Colonic mucosa (tissue), 4 donors: ENCODE data around the gene NABP2. TPM values are rescaled to one million over a fixed set of nuclear protein-coding genes. Genes with fewer than 3 reads are reported as not detected.
A peak's percentile ranks its signal among the peaks of the same experiment; 100 is the strongest.
"Not testable (repeated sequence)": the region's sequence is repeated elsewhere in the genome, so short reads cannot be mapped to it uniquely, and the experiment has no call there.

Source experiments
- DNase-seq: peaks from one replicate; pipeline ENCODE4 v3.0.0-alpha.2; 2020
- H3K27ac ChIP-seq: fragments of 200-600 bp; one replicate; pipeline ENCODE4 v1.8.0; 2021
- H3K27me3 ChIP-seq: fragments of 200-600 bp; one replicate; pipeline ENCODE4 v1.8.0; 2021
- H3K36me3 ChIP-seq: fragments of 200-600 bp; one replicate; pipeline ENCODE4 v1.8.0; 2021
- H3K4me1 ChIP-seq: fragments of 200-600 bp; one replicate; pipeline ENCODE4 v1.8.0; 2021; ENCODE audit warnings: mild to moderate bottlenecking
- H3K4me3 ChIP-seq: fragments of 200-600 bp; one replicate; pipeline ENCODE4 v1.8.0; 2021
- H3K9ac ChIP-seq, 2 donors: one replicate each; pipeline ENCODE4 v1.7.0; 2013; ENCODE audit warnings: control low read depth in 2 of 2, low read depth in 2 of 2, low read length in 2 of 2
- H3K9me3 ChIP-seq: fragments of 200-600 bp; one replicate; pipeline ENCODE4 v1.8.0; 2021
- CTCF ChIP-seq: fragments of 200-600 bp; IDR thresholded peaks from one replicate; pipeline ENCODE4 v1.8.0; 2022; ENCODE audit warnings: antibody characterized with exemption, mild to moderate bottlenecking
- intact Hi-C: fragments of 100-400 bp; cut with DNase I; formaldehyde crosslinking; loops from one replicate; pipeline ENCODE4 v1.14.1; 2022
- total RNA-seq, 2 donors: library from RNA; stranded (reverse); fragmentation: NEBNext Ultra II Directional in 1 of 2; extraction: Animal tissue kit (Norgen Biotek cat#: 25700) in 1 of 2; gene quantifications; one replicate each; pipeline ENCODE4 v1.2.1, GENCODE V29; 2021
- donor health status: healthy.
- donor health status: DM: no; HTN: no; CAD: no.
- donor health status: DM: no; HTN: no; CAD: no.

The NABP2 gene
- total RNA-seq, 2 donors from 2014 or later: 30.3 to 68.4 TPM

- H3K36me3 ChIP-seq: no peaks in the 10 kb centered on the region
- no peak overlapping the region for H3K27ac ChIP-seq
- TF ChIP-seq CTCF: no peak
- no peaks in the 10 kb centered on the region for H3K27me3 ChIP-seq
- no peaks in the 10 kb centered on the region for H3K9me3 ChIP-seq
- DNase-seq: no peak
- no peak overlapping the region for H3K9ac ChIP-seq
- H3K4me1 ChIP-seq: peaks cover 5% of the 10 kb centered on the region
- intact Hi-C loops: no loop called here
- H3K4me3 ChIP-seq: no peak overlapping the region
Observed at GRCh38 chr12:56260380-56260779, 36.2 kb downstream of the NABP2 start.

- no peak for TF ChIP-seq CTCF
- no peaks in the 10 kb centered on the region for H3K36me3 ChIP-seq
- H3K27ac ChIP-seq: no peak overlapping the region
- no peaks in the 10 kb centered on the region for H3K9me3 ChIP-seq
- no peak overlapping the region for H3K9ac ChIP-seq
- no peak overlapping the region for H3K4me3 ChIP-seq
- peaks cover 5% of the 10 kb centered on the region for H3K4me1 ChIP-seq
- H3K27me3 ChIP-seq: no peaks in the 10 kb centered on the region
- intact Hi-C loops: no loop called here
- DNase-seq: no peak
Observed at GRCh38 chr12:56260921-56261320, 36.8 kb downstream of the NABP2 start.

GRCh38 chr12:56261503-56262232 lies 37.5 kb downstream of the NABP2 start:
- no peak overlapping the region for H3K27ac ChIP-seq

GRCh38 chr12:56262955-56263354 lies 38.8 kb downstream of the NABP2 start:
- H3K27me3 ChIP-seq, H3K4me1 ChIP-seq, H3K4me3 ChIP-seq, DNase-seq, H3K9me3 ChIP-seq, H3K36me3 ChIP-seq, intact Hi-C loops, H3K27ac ChIP-seq, H3K9ac ChIP-seq: not testable (repeated sequence)

More at GRCh38 chr12:56261503-56262232, 37.5 kb downstream of the NABP2 start:
- no peak for DNase-seq
- no peaks in the 10 kb centered on the region for H3K27me3 ChIP-seq
- TF ChIP-seq CTCF: no peak
- intact Hi-C loops: no loop called here
- no peak overlapping the region for H3K9ac ChIP-seq
- no peaks in the 10 kb centered on the region for H3K36me3 ChIP-seq
- H3K4me1 ChIP-seq: peaks cover 5% of the 10 kb centered on the region
- H3K9me3 ChIP-seq: no peaks in the 10 kb centered on the region
- H3K4me3 ChIP-seq: no peak overlapping the region

- H3K9me3 ChIP-seq, H3K36me3 ChIP-seq, H3K4me1 ChIP-seq, intact Hi-C loops, H3K27me3 ChIP-seq: not testable (repeated sequence)
- Histone ChIP-seq H3K4me3 (peak overlapping the region; percentile 75), H3K9ac (peak overlapping the region; percentile 74 to 91), H3K27ac (peak overlapping the region; percentile 95)
- peak; percentile 35 for DNase-seq
Observed at GRCh38 chr12:56266068-56266692, 42.0 kb downstream of the NABP2 start.

GRCh38 chr12:56266693-56267442 lies 42.7 kb downstream of the NABP2 start, which contains the start of gene COQ10A:
COQ10A (plus strand) TSS chr12:56266942; CDS start chr12:56267119, 177 bp downstream.
- Histone ChIP-seq H3K9me3 (no peaks in the 10 kb centered on the region), H3K9ac (peak within 1 kb of the TSS; percentile 74 to 91)

More at GRCh38 chr12:56266693-56267442, 42.7 kb downstream of the NABP2 start, which contains the start of gene COQ10A:
- peak within 1 kb of the TSS; percentile 95 for H3K27ac ChIP-seq
- TF ChIP-seq CTCF: peak; percentile 65
- peak; percentile 93 for DNase-seq
- no peaks in the 10 kb centered on the region for H3K4me1 ChIP-seq
- intact Hi-C loops: no loop called here
- H3K4me3 ChIP-seq: peak within 1 kb of the TSS; percentile 75
- H3K27me3 ChIP-seq: no peaks in the 10 kb centered on the region
- no peaks in the 10 kb centered on the region for H3K36me3 ChIP-seq
